ENCODE measurements around the gene TMEM131.

TMEM131 gene

DNA sequence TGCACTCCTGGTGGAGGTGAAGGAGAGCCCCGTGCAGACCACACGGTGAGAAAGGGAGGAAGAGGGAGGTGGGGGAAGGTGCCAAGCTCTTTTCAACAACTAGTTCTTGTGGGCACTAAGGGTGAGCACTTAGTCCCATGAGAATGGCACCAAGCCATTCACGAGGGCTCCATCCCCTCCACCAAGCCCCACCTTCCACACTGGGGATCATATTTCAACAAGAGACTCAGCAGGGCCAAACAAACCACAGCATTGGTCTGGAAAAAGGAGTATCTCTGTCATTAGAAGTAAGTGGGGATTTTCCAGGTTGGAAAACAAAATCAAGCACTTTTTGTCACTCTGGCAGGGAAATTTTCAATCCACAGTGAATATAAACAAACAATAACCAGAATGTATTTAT lies 244.0 kb downstream of the TMEM131 start:
- ChIA-PET POLR2A (no interaction called here), CTCF (interaction anchor here (1.1 to 4.6 kb wide), 4 partner anchors 11 to 517 kb away, joined by 3 to 43 read pairs (median 4); no protein-coding TSS in a partner anchor)
- TF ChIP-seq, protein P1, sequence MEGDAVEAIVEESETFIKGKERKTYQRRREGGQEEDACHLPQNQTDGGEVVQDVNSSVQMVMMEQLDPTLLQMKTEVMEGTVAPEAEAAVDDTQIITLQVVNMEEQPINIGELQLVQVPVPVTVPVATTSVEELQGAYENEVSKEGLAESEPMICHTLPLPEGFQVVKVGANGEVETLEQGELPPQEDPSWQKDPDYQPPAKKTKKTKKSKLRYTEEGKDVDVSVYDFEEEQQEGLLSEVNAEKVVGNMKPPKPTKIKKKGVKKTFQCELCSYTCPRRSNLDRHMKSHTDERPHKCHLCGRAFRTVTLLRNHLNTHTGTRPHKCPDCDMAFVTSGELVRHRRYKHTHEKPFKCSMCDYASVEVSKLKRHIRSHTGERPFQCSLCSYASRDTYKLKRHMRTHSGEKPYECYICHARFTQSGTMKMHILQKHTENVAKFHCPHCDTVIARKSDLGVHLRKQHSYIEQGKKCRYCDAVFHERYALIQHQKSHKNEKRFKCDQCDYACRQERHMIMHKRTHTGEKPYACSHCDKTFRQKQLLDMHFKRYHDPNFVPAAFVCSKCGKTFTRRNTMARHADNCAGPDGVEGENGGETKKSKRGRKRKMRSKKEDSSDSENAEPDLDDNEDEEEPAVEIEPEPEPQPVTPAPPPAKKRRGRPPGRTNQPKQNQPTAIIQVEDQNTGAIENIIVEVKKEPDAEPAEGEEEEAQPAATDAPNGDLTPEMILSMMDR (IDR thresholded peaks at IDR 0.05; ENCODE audit: insufficient read depth, low read length, missing control alignments): no peak
- H3K4me3 ChIP-seq (ENCODE audit: low read depth, low read length): no peak overlapping the region
- DNase-seq (ENCODE audit: low read depth, low spot score): no peak

DNA sequence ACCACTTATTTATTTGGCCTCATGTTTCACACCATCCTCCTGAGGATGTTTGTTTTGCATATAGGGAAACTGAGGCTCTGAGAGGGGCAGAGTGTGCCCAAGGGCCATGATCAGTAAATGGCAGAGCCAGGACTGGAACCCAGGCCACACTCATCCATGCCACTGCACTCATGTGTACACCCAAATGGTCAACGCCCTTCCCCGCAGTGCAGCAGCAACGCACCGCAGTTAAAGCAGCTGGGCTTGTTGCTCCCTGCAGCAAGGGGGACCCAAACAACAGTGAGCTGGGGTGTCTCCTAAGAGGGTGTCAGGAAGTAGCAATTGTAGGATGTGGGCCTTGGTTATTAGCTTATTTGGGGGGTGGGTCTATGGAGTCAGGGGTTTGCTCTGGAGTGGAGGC lies 245.7 kb downstream of the TMEM131 start:
- ChIA-PET CTCF (interaction anchor here (1.2 to 4.6 kb wide), 3 partner anchors 9 to 635 kb away, joined by 4 to 43 read pairs (median 5); no protein-coding TSS in a partner anchor), POLR2A (no interaction called here)
- DNase-seq (ENCODE audit: low read depth, low spot score): no peak

DNA sequence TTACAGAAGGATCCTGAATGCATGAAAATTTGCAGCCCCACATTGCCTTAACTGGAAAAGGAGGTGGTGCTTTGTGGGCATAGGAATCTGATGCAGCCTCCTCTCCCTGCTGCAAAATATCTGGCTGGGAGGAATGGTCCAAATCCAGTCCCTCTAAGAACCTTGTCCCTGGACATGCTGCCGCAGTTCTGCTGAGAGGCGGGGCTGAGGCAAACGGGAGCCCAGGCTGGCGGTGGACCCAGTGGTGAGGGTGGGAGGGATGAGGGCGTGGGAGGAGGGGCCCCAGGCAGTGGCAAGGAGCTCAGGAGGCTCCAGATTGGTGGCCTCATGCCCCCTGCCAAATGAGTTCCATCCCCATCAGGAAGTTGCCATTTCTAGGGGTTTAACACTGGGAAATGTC lies 246.2 kb downstream of the TMEM131 start:
- DNase-seq (ENCODE audit: low read depth, low spot score): no peak
- H3K4me3 ChIP-seq (ENCODE audit: low read depth, low read length): no peak overlapping the region
- CTCF ChIA-PET: interaction anchor here (1.5 to 4.6 kb wide), 2 partner anchors 9 to 50 kb away, joined by 4 to 43 read pairs; no protein-coding TSS in a partner anchor
- TF ChIP-seq, protein P1 (IDR thresholded peaks at IDR 0.05; ENCODE audit: insufficient read depth, low read length, missing control alignments): no peak
- POLR2A ChIA-PET: no interaction called here

More for the DNA sequence above, 245.7 kb downstream of the TMEM131 start:
- H3K4me3 ChIP-seq (ENCODE audit: low read depth, low read length): no peak overlapping the region
- TF ChIP-seq, protein P1 (IDR thresholded peaks at IDR 0.05; ENCODE audit: insufficient read depth, low read length, missing control alignments): no peak

DNA sequence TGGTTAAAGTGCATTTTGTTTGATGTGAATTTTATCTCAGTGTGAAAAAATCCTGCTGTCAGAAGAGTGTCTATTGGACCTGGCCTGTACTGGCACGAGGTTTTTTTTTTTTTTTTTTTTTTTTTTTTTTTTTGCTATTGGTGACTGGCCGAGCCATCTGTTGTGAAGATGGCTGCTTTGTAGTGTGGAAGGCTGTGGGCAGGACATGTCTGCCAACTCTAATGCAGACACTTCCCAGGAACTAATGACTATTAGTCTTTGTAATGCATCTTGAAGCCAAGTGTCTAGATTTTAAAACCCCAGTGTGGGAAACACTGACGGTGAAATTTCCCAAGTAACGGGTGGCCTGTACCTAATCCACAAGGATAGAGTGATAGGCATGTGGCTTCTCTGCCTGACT lies 248.0 kb downstream of the TMEM131 start:
- ChIA-PET CTCF (interaction anchor here (1.5 kb wide), 2 partner anchors 38 to 50 kb away, joined by 3 read pairs; no protein-coding TSS in a partner anchor), POLR2A (no interaction called here)
- TF ChIP-seq, protein P1 (IDR thresholded peaks at IDR 0.05; ENCODE audit: insufficient read depth, low read length, missing control alignments): no peak
- DNase-seq (ENCODE audit: low read depth, low spot score): peak; percentile 21
- no peak overlapping the region for H3K4me3 ChIP-seq (ENCODE audit: low read depth, low read length)

DNA sequence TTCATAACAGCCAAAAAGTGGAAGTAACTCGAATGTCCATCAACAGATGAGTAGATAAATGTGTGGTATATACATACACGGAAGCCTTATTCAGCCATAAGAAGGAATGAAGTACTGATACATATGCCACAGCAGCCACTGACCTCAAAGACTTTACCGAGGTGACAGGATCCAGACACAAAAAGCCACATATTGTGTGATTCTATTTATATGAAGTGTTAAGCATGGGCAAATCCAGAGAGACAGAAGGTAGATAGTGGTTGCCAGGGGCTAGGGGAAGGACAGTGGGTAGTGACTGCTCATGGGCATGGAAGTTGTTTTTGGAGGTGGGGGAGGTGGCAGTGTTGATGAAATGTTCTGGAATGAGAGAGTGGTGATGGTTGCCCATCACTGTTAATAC lies 248.5 kb downstream of the TMEM131 start:
- no peak overlapping the region for H3K4me3 ChIP-seq (ENCODE audit: low read depth, low read length)
- CTCF ChIA-PET: interaction anchor here (1.5 to 2.0 kb wide), 2 partner anchors 38 to 637 kb away, joined by 3 to 4 read pairs; no protein-coding TSS in a partner anchor
- POLR2A ChIA-PET: no interaction called here
- TF ChIP-seq, protein P1 (IDR thresholded peaks at IDR 0.05; ENCODE audit: insufficient read depth, low read length, missing control alignments): no peak
- no peak for DNase-seq (ENCODE audit: low read depth, low spot score)

DNA sequence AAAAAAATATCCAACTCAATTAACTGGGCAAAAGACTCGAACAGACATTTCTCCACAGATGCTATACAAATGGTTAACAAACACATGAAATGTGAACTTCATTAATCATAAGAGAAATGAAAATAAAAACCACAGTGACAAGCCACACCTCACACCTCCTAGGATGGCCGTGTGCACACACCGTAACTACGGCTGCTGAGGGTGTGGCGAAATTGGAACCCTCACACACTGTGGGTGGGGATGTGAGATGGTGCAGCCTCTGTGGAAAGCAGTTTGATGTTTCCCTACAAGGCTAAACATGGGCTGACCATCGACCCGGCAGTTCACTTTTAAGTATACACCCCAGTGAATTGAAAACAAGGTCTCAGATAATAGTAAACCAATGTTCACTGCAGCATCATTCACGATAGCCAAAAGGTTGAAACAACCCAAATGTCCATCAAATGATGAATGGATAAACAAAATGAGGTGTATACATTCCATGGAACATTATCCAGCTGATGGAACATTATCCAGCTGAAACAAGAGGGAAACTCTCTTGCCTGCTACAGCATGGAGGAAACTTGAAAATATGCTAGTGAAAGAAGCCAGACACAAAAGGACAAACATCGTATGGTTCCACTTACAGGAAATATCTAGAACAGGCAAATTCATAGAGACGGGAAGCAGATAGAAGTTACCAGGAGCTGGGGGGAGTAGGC lies 250.1 kb downstream of the TMEM131 start:
- CTCF ChIA-PET: interaction anchor here (2.0 kb wide), 1 partner anchor 639 kb away, joined by 4 read pairs; no protein-coding TSS in a partner anchor
- H3K4me3 ChIP-seq (ENCODE audit: low read depth, low read length): no peak overlapping the region
- POLR2A ChIA-PET: no interaction called here
- DNase-seq (ENCODE audit: low read depth, low spot score): no peak
- TF ChIP-seq, protein P1 (IDR thresholded peaks at IDR 0.05; ENCODE audit: insufficient read depth, low read length, missing control alignments): no peak

Measured in AG04449 (cell line).